Activated CD8-positive, alpha-beta T cell treated with anti-CD3 and anti-CD28 coated beads for 36 hours (primary cell): ENCODE data around the gene THAP8. TPM values are rescaled to one million over a fixed set of nuclear protein-coding genes. Genes with fewer than 3 reads are reported as not detected.

ENCODE experiments used
- ATAC-seq: fragments of 200-7000 bp; cut with Tn5 transposase; one replicate; pipeline ENCODE4 v1.10.0; 2021; ENCODE audit warnings: mild to moderate bottlenecking, moderate library complexity
- CTCF ChIA-PET: fragments of 350-600 bp; sonication (Branson Sonifier 250); formaldehyde crosslinking; loops from one replicate; lab custom pipeline; 2021; ENCODE audit warnings: antibody characterized with exemption; lab: Charles Lee
- POLR2A ChIA-PET: fragments of 350-600 bp; sonication (Branson Sonifier 250); formaldehyde crosslinking; loops from one replicate; lab custom pipeline; 2021; ENCODE audit warnings: antibody characterized with exemption; lab: Charles Lee
- DNase-seq: peaks from one replicate; pipeline ENCODE4 v3.0.0-alpha.2; 2020
- H3K27ac Mint-ChIP-seq: one replicate; pipeline ENCODE4 v1.8.0; 2021; ENCODE audit warnings: mild to moderate bottlenecking, mixed read lengths
- H3K27me3 Mint-ChIP-seq: one replicate; pipeline ENCODE4 v1.8.0; 2021; ENCODE audit warnings: mixed read lengths
- H3K36me3 Mint-ChIP-seq: one replicate; pipeline ENCODE4 v1.8.0; 2021; ENCODE audit warnings: low read depth, mixed read lengths
- H3K4me1 Mint-ChIP-seq: one replicate; pipeline ENCODE4 v1.8.0; 2021; ENCODE audit warnings: low read depth, mixed read lengths
- H3K4me3 Mint-ChIP-seq: one replicate; pipeline ENCODE4 v1.8.0; 2021; ENCODE audit warnings: mild to moderate bottlenecking, moderate library complexity, mixed read lengths
- H3K9me3 Mint-ChIP-seq: one replicate; pipeline ENCODE4 v1.8.0; 2021; ENCODE audit warnings: mixed read lengths
- CTCF ChIP-seq: fragments of 200-600 bp; IDR thresholded peaks from one replicate; pipeline ENCODE4 v1.8.0; 2022; ENCODE audit warnings: antibody characterized with exemption, mild to moderate bottlenecking
- intact Hi-C: fragments of 100-400 bp; cut with micrococcal nuclease; formaldehyde crosslinking; loops from one replicate; pipeline ENCODE4 v1.10.0; 2022
- total RNA-seq, 2 experiments: library from RNA; stranded (reverse); gene quantifications; one replicate each; pipeline ENCODE4 v1.2.3, GENCODE V29; 2021

THAP8 gene
- total RNA-seq, 2 experiments from 2014 or later, result 3.4 to 3.7 TPM

DNA sequence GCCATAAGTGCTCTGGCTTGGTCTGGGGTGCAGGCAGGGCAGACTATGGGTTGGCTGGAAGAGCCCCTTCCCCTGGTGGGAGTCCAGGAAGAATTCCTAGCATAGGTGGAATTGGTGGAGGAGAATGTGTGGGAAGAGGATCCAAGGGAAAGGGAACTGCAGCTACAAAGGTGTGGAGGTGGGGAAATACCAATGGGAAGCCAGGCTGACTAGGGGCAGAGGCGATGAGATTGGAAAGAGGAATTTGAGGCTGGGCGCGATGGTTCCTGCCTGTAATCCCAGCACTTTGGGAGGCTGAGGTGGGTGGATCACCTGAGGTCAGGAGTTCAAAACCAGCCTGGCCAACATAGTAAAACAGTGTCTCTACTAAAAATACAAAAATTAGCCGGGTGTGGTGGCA lies 63.9 kb downstream of the THAP8 start:
- intact Hi-C loops, result loop anchor here (5.0 kb wide), 1 partner anchor 33 kb away; no protein-coding TSS in a partner anchor
- ATAC-seq (no peak), DNase-seq (no peak)
- no peak for TF ChIP-seq CTCF
- Mint-ChIP-seq H3K36me3 (no peaks in the 10 kb centered on the region), H3K27me3 (peaks cover 25% of the 10 kb centered on the region), H3K27ac (no peak overlapping the region), H3K9me3 (peaks cover 4% of the 10 kb centered on the region), H3K4me1 (peaks cover 8% of the 10 kb centered on the region), H3K4me3 (no peak overlapping the region)
- ChIA-PET POLR2A (no interaction called here), CTCF (no interaction called here)

DNA sequence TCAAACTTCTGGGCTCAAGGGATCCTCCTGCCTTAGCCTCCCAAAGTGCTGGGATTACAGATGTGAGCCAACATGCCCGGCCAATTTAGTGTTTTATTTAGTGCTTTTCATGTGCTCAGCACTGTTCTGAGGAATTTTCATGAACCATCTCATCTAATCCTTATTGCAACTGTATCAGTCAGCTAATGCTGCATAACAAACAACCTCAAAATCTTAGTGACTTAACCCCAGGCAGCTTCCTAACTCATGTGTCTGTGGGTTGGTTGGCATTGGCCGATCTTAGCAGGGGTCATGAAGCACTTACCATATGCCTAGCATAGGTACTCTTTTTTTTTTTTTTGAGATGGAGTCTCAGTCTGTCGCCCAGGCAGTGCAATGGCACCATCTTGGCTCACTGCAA lies 65.3 kb downstream of the THAP8 start:
- CTCF ChIA-PET, result no interaction called here
- Mint-ChIP-seq H3K4me3 (no peak overlapping the region), H3K9me3 (peaks cover 4% of the 10 kb centered on the region), H3K27me3 (peaks cover 33% of the 10 kb centered on the region), H3K36me3 (no peaks in the 10 kb centered on the region), H3K27ac (no peak overlapping the region), H3K4me1 (peaks cover 3% of the 10 kb centered on the region)
- DNase-seq, result no peak
- no peak for TF ChIP-seq CTCF
- ATAC-seq, result no peak
- intact Hi-C loops, result no loop called here
- POLR2A ChIA-PET, result no interaction called here

GRCh38 chr19:35987571-35987896 lies 66.6 kb downstream of the THAP8 start:
- Mint-ChIP-seq H3K4me3 (no peak overlapping the region), H3K36me3 (no peaks in the 10 kb centered on the region), H3K27ac (no peak overlapping the region), H3K4me1 (peaks cover 3% of the 10 kb centered on the region), H3K27me3 (peaks cover 41% of the 10 kb centered on the region), H3K9me3 (peaks cover 4% of the 10 kb centered on the region)
- ATAC-seq, result no peak
- CTCF ChIA-PET, result no interaction called here
- TF ChIP-seq CTCF, result no peak
- DNase-seq, result no peak
- intact Hi-C loops, result no loop called here
- POLR2A ChIA-PET, result no interaction called here

DNA sequence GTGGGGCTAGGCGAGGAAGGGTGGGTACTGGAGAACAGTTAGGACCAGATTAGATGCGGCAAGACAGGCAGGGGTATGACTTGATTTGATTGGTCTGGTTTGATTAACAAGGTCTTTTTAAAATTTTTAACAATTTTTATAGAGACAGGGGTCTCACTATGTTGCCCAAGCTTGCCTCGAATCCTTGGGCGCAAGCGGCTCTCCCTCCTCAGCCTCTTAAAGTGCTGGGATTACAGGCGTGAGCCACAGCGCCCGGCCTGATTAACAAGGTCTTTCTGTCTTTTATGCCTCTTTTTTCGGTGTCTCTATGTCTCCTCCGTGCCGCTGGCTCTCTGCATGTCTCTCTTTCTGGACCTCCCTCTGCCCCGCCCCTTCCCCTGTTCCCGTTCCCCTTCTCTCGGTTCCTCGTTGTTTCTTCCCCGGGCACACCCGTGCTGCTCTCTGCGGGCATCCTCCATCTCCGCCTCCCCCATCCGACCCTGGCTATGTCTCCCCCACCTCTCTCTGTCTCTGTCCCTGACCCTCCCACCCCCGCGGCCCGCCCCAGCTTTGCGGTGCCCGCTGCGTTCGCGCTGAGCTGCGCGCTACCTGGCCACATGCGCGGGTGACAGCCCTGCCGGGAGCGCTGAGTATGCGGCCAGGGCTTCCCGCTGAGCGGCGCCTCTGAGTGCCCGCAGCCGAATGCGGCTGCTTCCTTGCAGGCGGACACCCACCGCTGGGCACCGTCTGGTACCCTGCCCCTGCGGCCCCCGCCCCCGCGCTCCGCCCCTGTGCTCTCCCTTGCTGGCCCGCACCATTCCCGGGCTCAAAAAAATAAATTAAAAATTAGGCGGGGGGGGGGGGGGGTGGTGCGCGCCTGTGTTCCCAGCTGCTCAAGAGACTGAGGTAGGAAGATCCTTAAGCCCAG lies 67.2 kb downstream of the THAP8 start:
- Mint-ChIP-seq H3K36me3 (no peaks in the 10 kb centered on the region), H3K27ac (no peak overlapping the region), H3K27me3 (peaks cover 41% of the 10 kb centered on the region), H3K4me3 (peak overlapping the region; percentile 63), H3K4me1 (peaks cover 3% of the 10 kb centered on the region), H3K9me3 (peaks cover 4% of the 10 kb centered on the region)
- POLR2A ChIA-PET, result interaction anchor here (0.6 kb wide), 1 partner anchor 939 kb away, joined by 3 read pairs; no protein-coding TSS in a partner anchor
- intact Hi-C loops, result no loop called here
- ATAC-seq, result peak; percentile 39
- TF ChIP-seq CTCF, result no peak
- DNase-seq, result peak; percentile 23
- CTCF ChIA-PET, result no interaction called here

DNA sequence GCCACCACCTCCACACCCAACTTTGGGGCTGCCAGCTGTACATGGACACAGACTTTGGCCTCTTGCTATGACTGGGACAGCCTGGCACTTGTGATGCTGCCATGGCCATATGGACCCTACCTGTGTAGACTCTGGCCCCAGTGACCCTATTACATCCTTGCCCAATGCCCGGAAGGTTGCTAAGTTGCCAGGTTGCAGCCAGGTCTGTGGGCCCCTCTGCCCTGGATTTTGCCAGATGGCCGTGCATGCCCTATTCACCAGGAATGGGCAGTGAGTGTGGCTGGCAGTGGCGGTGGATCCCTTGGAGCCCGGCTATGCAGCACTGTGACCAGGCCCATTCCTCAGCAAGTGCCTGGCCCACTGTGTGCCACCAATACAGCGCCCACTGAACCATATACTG lies 68.0 kb downstream of the THAP8 start:
- H3K36me3 Mint-ChIP-seq, result no peaks in the 10 kb centered on the region
- ChIA-PET CTCF (no interaction called here), POLR2A (no interaction called here)
- TF ChIP-seq CTCF, result no peak
- H3K27me3 Mint-ChIP-seq, result peaks cover 41% of the 10 kb centered on the region
- H3K9me3 Mint-ChIP-seq, result peaks cover 4% of the 10 kb centered on the region
- intact Hi-C loops, result no loop called here
- DNase-seq (no peak), ATAC-seq (no peak)
- H3K4me1 Mint-ChIP-seq, result peaks cover 3% of the 10 kb centered on the region
- no peak overlapping the region for H3K4me3 Mint-ChIP-seq
- no peak overlapping the region for H3K27ac Mint-ChIP-seq
